ENCODE data around the gene UST. TPM values are rescaled to one million over a fixed set of nuclear protein-coding genes. Genes with fewer than 3 reads are reported as not detected.

The UST gene
- total RNA-seq, 1 experiment from 2014 or later, result 32.1 TPM

- TF ChIP-seq ZNF532 (CRISPR knock-in tag; IDR thresholded peaks at IDR 0.05; ENCODE audit: borderline replicate concordance) (no peak), RELA (CRISPR knock-in tag; IDR thresholded peaks at IDR 0.05; ENCODE audit: borderline replicate concordance) (no peak), ZBTB21 (CRISPR knock-in tag; IDR thresholded peaks at IDR 0.05; ENCODE audit: borderline replicate concordance) (no peak)
Observed at GRCh38 chr6:148697895-148698440, 48.9 kb upstream of the UST start (continued).

DNA sequence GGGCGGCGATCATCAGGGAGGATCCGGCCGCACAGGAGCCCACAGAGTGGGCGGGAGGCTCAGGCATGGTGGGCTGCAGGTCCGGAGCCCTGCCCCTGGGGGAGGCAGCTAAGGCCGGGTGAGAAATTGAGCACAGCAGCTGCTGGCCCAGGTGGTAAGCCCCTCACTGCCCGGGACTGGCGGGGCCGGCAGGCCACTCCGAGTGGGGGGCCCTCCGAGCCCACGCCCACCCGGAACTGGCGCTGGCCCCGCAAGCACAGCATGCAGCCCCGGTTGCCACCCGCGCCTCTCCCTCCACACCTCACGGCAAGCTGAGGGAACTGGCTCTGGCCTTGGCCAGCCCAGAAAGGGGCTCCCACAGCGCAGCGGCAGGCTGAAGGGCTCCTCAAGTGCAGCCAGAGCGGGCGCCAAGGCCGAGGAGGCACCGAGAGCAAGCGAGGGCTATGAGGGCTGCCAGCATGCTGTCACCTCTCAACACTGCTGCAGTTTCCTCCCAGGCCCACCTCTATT, 48.1 kb upstream of the UST start:
- Mint-ChIP-seq H3K4me1 (peaks cover 10% of the 10 kb centered on the region), H3K4me3 (no peak overlapping the region), H3K27me3 (ENCODE audit: low read depth) (peaks cover 42% of the 10 kb centered on the region), H3K9me3 (peaks cover 41% of the 10 kb centered on the region), H3K36me3 (peaks cover 23% of the 10 kb centered on the region), H3K27ac (no peak overlapping the region)
- DNase-seq (ENCODE audit: low spot score) (no peak), ATAC-seq (no peak)
- ChIA-PET CTCF (no interaction called here), POLR2A (no interaction called here)
- TF ChIP-seq MAX (CRISPR knock-in tag; IDR thresholded peaks at IDR 0.05) (no peak), ESRRA (CRISPR knock-in tag; IDR thresholded peaks at IDR 0.05; ENCODE audit: borderline replicate concordance) (no peak), ELF4 (CRISPR knock-in tag; IDR thresholded peaks at IDR 0.05; ENCODE audit: low read depth) (no peak), USF1 (CRISPR knock-in tag; IDR thresholded peaks at IDR 0.05) (no peak), TEAD4 (CRISPR knock-in tag; IDR thresholded peaks at IDR 0.05) (no peak), JUN (CRISPR knock-in tag; IDR thresholded peaks at IDR 0.05) (no peak), FOXJ3 (CRISPR knock-in tag; IDR thresholded peaks at IDR 0.05; ENCODE audit: borderline replicate concordance) (no peak), ZBTB21 (CRISPR knock-in tag; IDR thresholded peaks at IDR 0.05; ENCODE audit: borderline replicate concordance) (no peak), ZNF263 (CRISPR knock-in tag; IDR thresholded peaks at IDR 0.05; ENCODE audit: low read depth) (no peak), ZNF138 (CRISPR knock-in tag; conservative IDR thresholded peaks at IDR 0.05) (no peak), ZNF416 (CRISPR knock-in tag; IDR thresholded peaks at IDR 0.05) (no peak), MXD4 (CRISPR knock-in tag; IDR thresholded peaks at IDR 0.05; ENCODE audit: borderline replicate concordance) (no peak), CTCF (IDR thresholded peaks at IDR 0.05) (no peak), OVOL2 (CRISPR knock-in tag; IDR thresholded peaks at IDR 0.05; ENCODE audit: borderline replicate concordance) (no peak), KAT7 (CRISPR knock-in tag; IDR thresholded peaks at IDR 0.05; ENCODE audit: borderline replicate concordance) (no peak), ZNF512 (CRISPR knock-in tag; IDR thresholded peaks at IDR 0.05; ENCODE audit: borderline replicate concordance) (no peak), ZNF396 (CRISPR knock-in tag; IDR thresholded peaks at IDR 0.05; ENCODE audit: borderline replicate concordance) (no peak), USF2 (CRISPR knock-in tag; IDR thresholded peaks at IDR 0.05) (no peak)
- TF ChIP-seq, protein P1, sequence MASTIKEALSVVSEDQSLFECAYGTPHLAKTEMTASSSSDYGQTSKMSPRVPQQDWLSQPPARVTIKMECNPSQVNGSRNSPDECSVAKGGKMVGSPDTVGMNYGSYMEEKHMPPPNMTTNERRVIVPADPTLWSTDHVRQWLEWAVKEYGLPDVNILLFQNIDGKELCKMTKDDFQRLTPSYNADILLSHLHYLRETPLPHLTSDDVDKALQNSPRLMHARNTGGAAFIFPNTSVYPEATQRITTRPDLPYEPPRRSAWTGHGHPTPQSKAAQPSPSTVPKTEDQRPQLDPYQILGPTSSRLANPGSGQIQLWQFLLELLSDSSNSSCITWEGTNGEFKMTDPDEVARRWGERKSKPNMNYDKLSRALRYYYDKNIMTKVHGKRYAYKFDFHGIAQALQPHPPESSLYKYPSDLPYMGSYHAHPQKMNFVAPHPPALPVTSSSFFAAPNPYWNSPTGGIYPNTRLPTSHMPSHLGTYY (CRISPR knock-in tag; IDR thresholded peaks at IDR 0.05), result no peak
- TF ChIP-seq, protein P2, sequence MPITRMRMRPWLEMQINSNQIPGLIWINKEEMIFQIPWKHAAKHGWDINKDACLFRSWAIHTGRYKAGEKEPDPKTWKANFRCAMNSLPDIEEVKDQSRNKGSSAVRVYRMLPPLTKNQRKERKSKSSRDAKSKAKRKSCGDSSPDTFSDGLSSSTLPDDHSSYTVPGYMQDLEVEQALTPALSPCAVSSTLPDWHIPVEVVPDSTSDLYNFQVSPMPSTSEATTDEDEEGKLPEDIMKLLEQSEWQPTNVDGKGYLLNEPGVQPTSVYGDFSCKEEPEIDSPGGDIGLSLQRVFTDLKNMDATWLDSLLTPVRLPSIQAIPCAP (CRISPR knock-in tag; IDR thresholded peaks at IDR 0.05), result no peak

All from WTC11 (cell line).